Tibial nerve (tissue), 4 donors: ENCODE results near the gene RIPOR1. TPM values are rescaled to one million over a fixed set of nuclear protein-coding genes. Genes with fewer than 3 reads are reported as not detected.

Experiments used
- DNase-seq, 2 donors: peaks; one replicate each; pipeline ENCODE4 v3.0.0-alpha.2; 2019; ENCODE audit warnings: low spot score in 2 of 2
- H3K27ac ChIP-seq, 4 donors: fragments of 200-600 bp; sonication (generic) in 3 of 4; one replicate each; pipeline ENCODE4 v1.5.1; 2017 to 2019; ENCODE audit warnings: mild to moderate bottlenecking in 1 of 4
- H3K27me3 ChIP-seq, 2 donors: fragments of 200-600 bp; sonication (generic) in 1 of 2; one replicate each; pipeline versions ENCODE4 v1.5.1 to v1.6.0; 2017 to 2019
- H3K36me3 ChIP-seq, 3 donors: fragments of 200-600 bp; sonication (generic); one replicate each; pipeline ENCODE4 v1.5.1; 2018 to 2019
- H3K4me1 ChIP-seq, 4 donors: fragments of 200-600 bp; sonication (generic) in 3 of 4; one replicate each; pipeline ENCODE4 v1.5.1; 2017 to 2019
- H3K4me3 ChIP-seq, 4 donors: fragments of 200-600 bp; sonication (generic) in 3 of 4; one replicate each; pipeline ENCODE4 v1.5.1; 2017 to 2019; ENCODE audit warnings: mild to moderate bottlenecking in 1 of 4, moderate library complexity in 1 of 4
- H3K9me3 ChIP-seq, 4 donors: fragments of 200-600 bp; sonication (generic) in 3 of 4; one replicate each; pipeline ENCODE4 v1.5.1; 2017 to 2019
- CTCF ChIP-seq, 5 experiments: fragments of 200-600 bp in 3 of 5; fragments of 450-650 bp in 2 of 5; sonication (generic) in 3 of 5; IDR thresholded peaks; one replicate each; pipeline ENCODE4 v1.5.1; 2016 to 2019; ENCODE audit warnings: antibody characterized with exemption in 5 of 5, mild to moderate bottlenecking in 3 of 5, moderate library complexity in 2 of 5
- EP300 ChIP-seq, 2 donors: sonication (generic); formaldehyde crosslinking; IDR thresholded peaks; one replicate each; pipeline ENCODE4 v1.6.1; 2017; ENCODE audit warnings: antibody characterized with exemption in 2 of 2, mild to moderate bottlenecking in 1 of 2
- POLR2A ChIP-seq, 2 donors: fragments of 450-650 bp; IDR thresholded peaks; one replicate each; pipeline ENCODE4 v1.6.1; 2017; ENCODE audit warnings: antibody characterized with exemption in 2 of 2, mild to moderate bottlenecking in 2 of 2, moderate library complexity in 2 of 2
- WGBS, 2 donors: methylation state at CpG; one replicate each; pipeline ENCODE4 v1.1.5; 2018; 5-methylcytosine and 5-hydroxymethylcytosine counted together
- total RNA-seq, 4 donors: library from RNA; depleted of rRNA; stranded (reverse); fragments of >200 nt; gene quantifications; one replicate each; pipeline ENCODE4 v1.1.0, GENCODE V29; 2016

Gene RIPOR1
- total RNA-seq, 4 donors from 2014 or later = 50.6 to 112 (median 85.1) TPM

DNA sequence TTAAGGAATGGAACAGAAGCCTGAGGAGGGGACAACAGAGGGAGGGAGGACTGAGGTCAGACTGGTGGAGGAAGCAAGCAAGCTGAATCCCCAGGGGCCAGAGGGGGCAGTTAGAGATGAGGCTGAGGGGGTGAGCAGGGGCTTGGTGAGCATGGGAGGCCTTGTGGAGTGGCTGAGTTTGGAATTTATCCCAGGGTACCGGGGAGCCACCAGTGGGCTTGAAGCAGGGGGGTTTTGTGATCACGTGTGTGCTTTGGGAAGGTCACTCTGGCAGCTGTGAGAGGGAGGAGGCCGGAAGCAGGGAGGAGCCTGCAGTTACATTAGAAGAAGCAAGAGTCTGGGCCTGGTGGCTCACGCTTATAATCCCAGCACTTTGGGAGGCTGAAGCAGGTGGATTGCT is 23.8 kb downstream of the RIPOR1 start:
- Histone ChIP-seq H3K9me3 (no peaks in the 10 kb centered on the region), H3K4me1 (peaks cover 0 to 30% (median 18%) of the 10 kb centered on the region in 4 donors), H3K36me3 (peaks cover 0 to 17% (median 0%) of the 10 kb centered on the region in 3 donors), H3K27ac (peak overlapping the region in 2 of 4 donors; percentile 38 to 40), H3K27me3 (no peaks in the 10 kb centered on the region), H3K4me3 (no peak overlapping the region)
- no peak for DNase-seq
- no peak for TF ChIP-seq CTCF (IDR thresholded peaks at IDR 0.05)
- no peak for TF ChIP-seq EP300 (IDR thresholded peaks at IDR 0.05)
- TF ChIP-seq POLR2A (IDR thresholded peaks at IDR 0.05) = no peak
- 26 to 27% methylated on average over 4 of the region's 4 CpGs for WGBS, 2 donors

- H3K4me1 ChIP-seq = peaks cover 0 to 24% (median 10%) of the 10 kb centered on the region in 4 donors
- H3K27me3 ChIP-seq = no peaks in the 10 kb centered on the region
- H3K27ac ChIP-seq = no peak overlapping the region
- no peaks in the 10 kb centered on the region for H3K36me3 ChIP-seq
- DNase-seq = no peak
- H3K9me3 ChIP-seq = no peaks in the 10 kb centered on the region
- no peak overlapping the region for H3K4me3 ChIP-seq
- WGBS, 2 donors = 68 to 69% methylated on average over 3 of the region's 3 CpGs
- TF ChIP-seq EP300 (IDR thresholded peaks at IDR 0.05) (no peak), POLR2A (IDR thresholded peaks at IDR 0.05) (no peak), CTCF (IDR thresholded peaks at IDR 0.05) (no peak)
Observed at GRCh38 chr16:67555795-67556212, 27.2 kb downstream of the RIPOR1 start.

GRCh38 chr16:67558859-67559258 is 30.2 kb downstream of the RIPOR1 start:
- no peak for DNase-seq
- Histone ChIP-seq H3K4me3 (no peak overlapping the region), H3K36me3 (no peaks in the 10 kb centered on the region), H3K4me1 (peaks cover 0 to 18% (median 9%) of the 10 kb centered on the region in 4 donors), H3K27ac (no peak overlapping the region), H3K27me3 (no peaks in the 10 kb centered on the region), H3K9me3 (no peaks in the 10 kb centered on the region)
- TF ChIP-seq EP300 (IDR thresholded peaks at IDR 0.05) (no peak), POLR2A (IDR thresholded peaks at IDR 0.05) (no peak), CTCF (IDR thresholded peaks at IDR 0.05) (no peak)
- 77 to 83% methylated on average over 1 of the region's 1 CpG for WGBS, 2 donors

GRCh38 chr16:67560827-67561342 is 32.3 kb downstream of the RIPOR1 start:
- Histone ChIP-seq H3K9me3 (no peaks in the 10 kb centered on the region), H3K36me3 (no peaks in the 10 kb centered on the region), H3K4me1 (peaks cover 0 to 36% (median 20%) of the 10 kb centered on the region in 4 donors), H3K4me3 (no peak overlapping the region), H3K27ac (peak overlapping the region in 3 of 4 donors; percentile 93 to 100 (median 100)), H3K27me3 (no peaks in the 10 kb centered on the region)
- no peak for DNase-seq
- TF ChIP-seq EP300 (IDR thresholded peaks at IDR 0.05) (no peak), CTCF (IDR thresholded peaks at IDR 0.05) (no peak), POLR2A (IDR thresholded peaks at IDR 0.05) (no peak)
- 88 to 89% methylated on average over 8 of the region's 8 CpGs for WGBS, 2 donors

DNA sequence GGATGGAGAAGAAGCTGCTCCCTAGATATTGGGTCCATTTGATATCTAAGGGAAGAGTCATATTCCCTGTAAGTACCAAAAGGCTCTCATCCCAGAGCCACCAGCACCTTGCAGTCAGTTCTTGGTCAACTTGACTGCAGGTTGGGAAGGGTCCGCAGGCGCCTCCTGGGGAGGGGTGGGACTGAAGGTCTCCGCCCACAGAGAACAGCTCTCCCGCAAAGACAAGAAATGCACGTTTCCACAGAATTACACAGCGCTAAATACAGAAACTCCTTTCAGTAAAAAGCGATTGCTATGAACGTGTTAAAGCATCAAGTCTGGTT is 32.8 kb downstream of the RIPOR1 start:
- TF ChIP-seq POLR2A (IDR thresholded peaks at IDR 0.05) (no peak), EP300 (IDR thresholded peaks at IDR 0.05) (no peak), CTCF (IDR thresholded peaks at IDR 0.05) (no peak)
- Histone ChIP-seq H3K9me3 (no peaks in the 10 kb centered on the region), H3K27ac (peak overlapping the region; percentile 93 to 100 (median 99)), H3K27me3 (no peaks in the 10 kb centered on the region), H3K4me1 (peaks cover 0 to 34% (median 18%) of the 10 kb centered on the region in 4 donors), H3K4me3 (peak overlapping the region; percentile 51 to 99 (median 96)), H3K36me3 (no peaks in the 10 kb centered on the region)
- DNase-seq = no peak
- WGBS, 2 donors = 3 to 7% methylated on average over 8 of the region's 8 CpGs
